GM18526 (cell line): ENCODE measurements around the gene IL16.

Experiments
- POLR2A ChIP-seq: IDR thresholded peaks from 3 replicates; pipeline ENCODE4 v1.6.1; 2011; ENCODE audit not compliant: insufficient read length; ENCODE audit errors: extremely low read depth

Gene IL16

DNA sequence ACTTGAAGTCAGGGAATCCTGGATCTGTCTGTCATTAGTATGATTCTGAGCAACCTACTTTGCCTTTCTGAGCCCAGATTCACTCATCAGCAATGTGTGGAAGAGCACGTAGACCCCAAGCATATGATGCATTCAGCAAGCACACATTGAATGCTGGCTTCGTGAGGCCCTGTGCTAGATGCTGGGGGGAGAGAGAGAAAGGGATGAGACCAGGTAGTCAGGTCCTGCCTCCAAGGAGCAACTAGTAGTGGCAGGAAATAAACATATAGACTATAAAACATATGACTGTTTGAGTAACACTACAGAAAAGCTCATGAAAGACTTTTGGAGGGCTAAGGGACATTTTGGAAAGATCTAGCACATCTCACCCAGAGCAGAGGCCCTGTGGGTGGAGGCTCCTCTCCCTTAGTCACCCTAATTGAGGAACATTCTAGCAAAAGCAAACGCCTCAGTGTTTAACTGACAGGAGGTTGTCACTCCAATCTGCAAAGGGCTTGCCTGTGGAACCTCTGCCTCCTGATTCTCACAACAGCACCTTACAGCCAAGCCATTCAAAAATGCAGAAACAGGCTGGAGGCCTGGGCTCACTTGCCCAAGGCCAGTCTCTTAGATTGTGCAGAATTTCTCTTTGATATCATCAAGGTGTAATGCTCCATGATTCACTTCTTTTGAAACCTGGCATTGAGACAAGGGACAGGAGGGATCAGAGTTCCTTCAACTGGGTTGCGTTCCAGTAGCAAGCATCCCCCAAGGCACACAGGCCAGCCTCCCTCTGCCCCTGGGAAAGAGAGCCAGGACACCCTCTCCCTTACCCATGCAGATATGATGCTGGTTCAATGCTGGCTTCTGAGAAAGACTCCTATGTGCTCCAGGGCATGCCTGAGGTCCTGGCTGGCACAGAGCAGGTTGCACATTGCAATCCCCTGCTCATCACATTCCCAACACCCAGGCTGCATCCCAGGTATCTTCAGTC, 101.2 kb downstream of the IL16 start:
- TF ChIP-seq POLR2A: no peak

DNA sequence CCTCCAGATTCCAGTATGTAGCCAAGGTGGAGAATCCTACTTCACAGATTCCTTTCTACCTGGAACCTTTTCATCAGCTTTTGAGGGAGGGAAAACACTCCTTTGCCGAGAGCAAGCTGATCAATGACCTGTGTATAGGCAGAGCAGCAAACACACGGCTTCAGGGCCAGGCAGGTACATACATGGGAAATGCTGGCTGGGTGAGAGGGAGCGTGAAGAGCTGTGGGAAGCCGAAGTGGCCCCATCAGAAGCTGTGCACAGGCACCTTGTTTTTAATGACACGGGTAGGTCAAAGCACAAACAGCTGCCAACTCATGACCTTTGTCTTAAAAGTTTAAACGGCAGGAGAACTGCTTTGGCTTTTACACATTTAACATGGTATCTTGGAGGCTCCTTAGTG, 101.9 kb downstream of the IL16 start:
- no peak for TF ChIP-seq POLR2A

DNA sequence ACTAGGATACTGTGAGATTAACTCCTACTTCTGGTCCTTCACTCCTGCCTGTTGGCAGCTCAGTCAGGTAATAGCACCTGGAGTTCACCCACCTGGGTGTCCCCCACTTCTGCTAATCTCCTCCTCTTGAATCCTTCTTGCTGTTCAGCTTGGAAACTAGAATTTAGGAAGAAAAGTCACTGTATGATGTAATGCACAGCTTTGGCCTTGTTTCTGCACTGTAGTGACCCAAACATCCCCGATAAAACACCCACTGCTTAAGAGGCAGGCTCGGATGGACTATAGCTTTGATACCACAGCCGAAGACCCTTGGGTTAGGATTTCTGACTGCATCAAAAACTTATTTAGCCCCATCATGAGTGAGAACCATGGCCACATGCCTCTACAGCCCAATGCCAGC, 102.5 kb downstream of the IL16 start:
- TF ChIP-seq POLR2A: no peak

DNA sequence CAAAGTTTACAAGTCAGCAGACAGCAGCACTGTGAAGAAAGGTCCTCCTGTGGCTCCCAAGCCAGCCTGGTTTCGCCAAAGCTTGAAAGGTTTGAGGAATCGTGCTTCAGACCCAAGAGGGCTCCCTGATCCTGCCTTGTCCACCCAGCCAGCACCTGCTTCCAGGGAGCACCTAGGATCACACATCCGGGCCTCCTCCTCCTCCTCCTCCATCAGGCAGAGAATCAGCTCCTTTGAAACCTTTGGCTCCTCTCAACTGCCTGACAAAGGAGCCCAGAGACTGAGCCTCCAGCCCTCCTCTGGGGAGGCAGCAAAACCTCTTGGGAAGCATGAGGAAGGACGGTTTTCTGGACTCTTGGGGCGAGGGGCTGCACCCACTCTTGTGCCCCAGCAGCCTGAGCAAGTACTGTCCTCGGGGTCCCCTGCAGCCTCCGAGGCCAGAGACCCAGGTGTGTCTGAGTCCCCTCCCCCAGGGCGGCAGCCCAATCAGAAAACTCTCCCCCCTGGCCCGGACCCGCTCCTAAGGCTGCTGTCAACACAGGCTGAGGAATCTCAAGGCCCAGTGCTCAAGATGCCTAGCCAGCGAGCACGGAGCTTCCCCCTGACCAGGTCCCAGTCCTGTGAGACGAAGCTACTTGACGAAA, 103.1 kb downstream of the IL16 start:
- TF ChIP-seq POLR2A: no peak

DNA sequence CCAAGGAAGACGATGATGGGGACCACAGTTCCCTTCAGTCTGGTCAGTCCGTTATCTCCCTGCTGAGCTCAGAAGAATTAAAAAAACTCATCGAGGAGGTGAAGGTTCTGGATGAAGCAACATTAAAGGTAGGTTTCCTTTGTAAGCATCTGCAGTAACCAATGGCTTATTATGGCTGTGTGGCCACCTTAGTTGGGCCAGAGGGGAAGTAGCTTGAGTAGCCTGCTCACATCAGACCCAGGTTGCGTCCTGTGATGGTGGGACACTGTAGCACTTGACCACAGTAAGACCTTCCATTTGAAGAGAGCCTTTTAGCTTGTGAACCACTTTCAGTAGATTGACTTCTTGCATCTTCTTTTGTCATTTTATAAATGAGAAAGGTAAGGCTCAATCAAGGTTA, 104.7 kb downstream of the IL16 start:
- TF ChIP-seq POLR2A: no peak

DNA sequence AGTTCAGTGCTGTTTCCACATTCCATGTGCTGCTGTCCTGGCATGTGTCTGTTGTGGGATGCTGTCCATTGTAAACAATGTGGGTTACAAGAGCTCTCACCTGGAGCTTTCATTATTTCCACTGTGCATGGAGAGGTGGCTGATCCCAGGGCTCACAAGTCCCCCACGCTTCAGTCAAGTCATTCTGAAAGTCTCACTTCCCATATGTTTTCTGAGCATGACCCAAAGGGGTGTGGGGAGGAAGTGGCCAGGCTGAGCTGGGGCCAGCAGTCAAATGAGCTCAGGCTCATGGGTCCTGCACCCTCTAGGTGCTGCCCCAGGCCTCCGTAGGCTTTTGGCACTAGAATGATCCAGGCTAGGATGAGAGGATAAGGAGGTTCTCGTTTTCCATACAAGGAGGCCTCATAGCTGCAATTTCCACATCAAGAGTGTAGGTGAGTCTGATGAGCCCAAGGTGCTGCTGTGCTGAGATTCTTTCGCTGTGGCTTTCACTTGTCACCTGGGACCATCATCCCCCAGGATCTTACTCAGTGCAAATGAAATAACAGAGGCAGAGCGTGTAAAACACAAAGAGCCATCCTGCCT, 105.2 kb downstream of the IL16 start:
- no peak for TF ChIP-seq POLR2A

DNA sequence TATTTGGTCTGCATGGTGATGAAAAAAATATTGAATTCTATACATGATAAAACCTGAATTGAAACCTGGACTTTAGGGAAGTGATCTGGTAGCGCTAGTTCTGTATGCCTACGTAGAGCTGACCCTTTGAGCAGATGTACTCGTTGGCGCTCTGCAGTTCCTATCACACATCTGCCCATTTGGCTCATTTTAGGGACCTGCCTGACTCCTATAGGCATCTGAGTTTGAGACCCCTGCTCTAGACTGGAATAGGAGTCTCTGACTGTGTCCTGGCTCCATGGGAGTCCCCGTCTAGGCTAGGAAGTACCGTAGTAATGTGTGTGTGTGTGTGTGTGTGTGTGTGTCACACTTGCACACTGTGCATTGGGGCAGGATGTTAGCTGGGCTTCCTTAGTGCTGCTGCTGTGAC, 106.0 kb downstream of the IL16 start:
- TF ChIP-seq POLR2A: no peak

DNA sequence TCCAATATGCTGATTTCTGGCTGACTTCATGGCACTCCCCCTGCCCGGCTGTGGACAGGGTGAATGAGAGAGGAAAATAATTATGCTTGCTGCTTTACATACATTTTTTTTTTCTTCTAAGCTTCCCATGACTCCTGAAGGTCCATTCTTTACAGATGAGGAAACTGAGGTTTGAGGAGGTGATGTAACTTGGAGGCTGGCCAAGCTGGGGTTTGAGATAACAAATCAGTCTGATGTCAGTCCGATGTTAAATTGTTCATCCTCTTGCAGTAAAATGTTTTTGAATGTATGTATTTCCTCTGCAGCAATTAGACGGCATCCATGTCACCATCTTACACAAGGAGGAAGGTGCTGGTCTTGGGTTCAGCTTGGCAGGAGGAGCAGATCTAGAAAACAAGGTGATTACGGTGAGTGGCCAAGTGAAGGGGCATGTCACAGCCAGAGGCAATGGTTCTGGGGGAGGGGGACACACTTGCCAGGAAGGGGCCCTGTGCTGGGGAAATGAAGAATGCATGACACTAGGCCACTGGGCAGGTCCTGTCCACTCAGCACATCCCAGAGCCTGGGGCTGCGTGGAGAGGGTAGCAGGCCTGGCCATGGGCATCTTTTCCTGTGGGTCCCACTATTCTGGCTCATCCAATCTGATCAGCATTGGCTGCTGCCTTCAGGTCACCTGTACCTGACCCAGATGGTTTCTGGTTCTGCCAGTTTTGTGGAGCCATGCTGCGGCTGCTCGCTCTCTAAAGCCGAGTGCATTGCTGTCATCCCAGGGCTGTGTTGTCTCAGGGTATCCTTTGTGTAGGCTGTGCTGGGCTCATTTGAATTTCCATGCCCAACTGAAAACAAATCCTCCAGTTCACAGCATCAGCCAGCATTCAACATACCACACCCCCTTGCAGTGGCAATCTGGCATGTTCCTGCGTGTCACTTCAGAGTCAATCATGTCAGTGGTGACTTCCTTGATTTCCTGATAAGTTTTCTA, 106.9 kb downstream of the IL16 start:
- TF ChIP-seq POLR2A: no peak

DNA sequence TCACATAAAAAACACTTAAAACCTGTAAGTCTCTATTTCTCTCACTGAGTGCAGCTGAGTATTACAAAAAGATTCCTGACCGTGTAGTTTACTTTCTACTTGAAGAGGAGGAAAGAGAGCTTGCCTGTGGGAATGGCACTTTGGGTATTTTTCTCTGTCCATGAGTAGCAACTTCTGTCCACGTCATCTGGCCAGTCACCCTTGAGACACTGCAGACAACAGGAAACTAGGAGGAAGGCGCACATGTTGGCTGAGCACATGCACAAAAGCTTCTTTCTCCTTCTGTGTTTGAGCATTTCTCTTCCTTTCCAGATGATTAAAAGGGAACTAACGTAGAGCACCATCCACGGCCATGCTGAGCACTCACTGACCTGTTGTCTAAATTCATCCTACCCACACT, 107.5 kb downstream of the IL16 start:
- no peak for TF ChIP-seq POLR2A

DNA sequence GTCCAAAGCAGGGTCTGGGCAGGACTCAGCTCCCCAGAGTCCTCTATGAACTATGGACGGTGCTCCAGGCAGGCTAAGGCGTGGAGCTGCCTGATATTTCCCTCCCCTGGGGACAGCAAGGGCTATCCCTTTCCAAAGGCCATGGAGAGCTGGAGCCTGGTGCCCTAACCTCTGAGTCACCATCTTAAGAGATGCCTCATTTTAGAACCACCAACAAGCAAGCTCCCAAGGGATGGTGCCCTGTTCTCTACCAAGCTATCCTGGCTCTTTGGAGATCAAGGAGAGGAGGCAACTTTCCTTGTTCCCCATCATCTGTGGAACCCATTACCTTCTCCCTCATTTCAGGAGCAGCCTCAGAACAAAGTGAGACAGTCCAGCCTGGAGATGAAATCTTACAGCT, 111.6 kb downstream of the IL16 start:
- no peak for TF ChIP-seq POLR2A

DNA sequence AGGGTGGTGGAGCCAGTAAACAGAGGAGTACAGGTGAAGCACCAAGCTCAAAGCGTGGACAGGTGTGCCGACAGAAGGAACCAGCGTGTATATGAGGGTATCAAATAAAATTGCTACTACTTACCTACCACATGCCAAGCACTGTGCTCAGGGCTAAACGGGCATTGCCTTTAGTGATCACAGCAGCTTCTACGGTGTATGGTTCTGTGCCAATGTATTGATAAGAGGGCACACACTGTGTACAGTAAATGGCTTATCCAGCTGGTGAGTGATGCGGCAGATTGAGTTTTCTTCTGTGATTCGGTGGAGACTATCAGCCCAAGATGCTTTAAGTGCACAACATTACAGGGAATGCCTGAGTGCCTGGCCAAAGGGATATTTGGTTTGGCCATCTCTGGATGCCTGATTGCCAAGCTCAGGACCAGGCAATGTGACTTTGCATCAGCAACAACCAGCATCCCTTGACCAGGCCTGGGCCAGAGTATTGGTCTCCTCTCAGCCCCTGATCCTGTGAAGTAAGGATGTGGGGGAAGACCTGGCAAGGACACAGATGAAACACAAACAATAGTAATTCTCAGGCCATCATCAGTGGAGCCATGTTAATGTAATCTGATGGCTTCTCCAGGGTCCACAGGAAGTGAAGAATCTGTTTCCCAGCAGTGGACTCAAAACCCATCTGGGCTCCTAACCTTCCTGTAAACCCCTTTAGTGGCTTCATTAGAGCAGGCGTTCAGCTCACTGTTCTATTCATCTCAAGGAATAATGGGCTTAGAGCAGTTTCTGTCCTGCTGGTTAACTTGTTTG, 113.2 kb downstream of the IL16 start:
- no peak for TF ChIP-seq POLR2A

DNA sequence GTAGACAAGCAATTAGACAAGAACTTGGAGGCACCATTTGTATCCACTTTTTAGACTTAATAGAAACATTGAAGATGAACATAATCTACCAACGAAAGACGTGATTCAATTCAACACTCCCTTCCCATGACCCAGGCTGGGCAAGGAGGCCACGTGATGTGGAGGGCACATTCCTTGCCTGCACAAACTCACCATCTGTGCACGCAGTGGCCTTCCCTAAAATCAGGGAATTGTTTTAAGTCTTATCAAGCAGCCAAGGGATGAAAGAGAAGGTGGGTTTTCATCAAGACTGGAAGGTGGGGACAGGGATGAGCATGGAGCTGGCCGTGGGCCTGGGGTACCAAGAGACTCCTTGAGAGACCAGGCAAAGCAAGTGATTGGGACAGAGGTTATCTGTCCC, 113.8 kb downstream of the IL16 start:
- no peak for TF ChIP-seq POLR2A

DNA sequence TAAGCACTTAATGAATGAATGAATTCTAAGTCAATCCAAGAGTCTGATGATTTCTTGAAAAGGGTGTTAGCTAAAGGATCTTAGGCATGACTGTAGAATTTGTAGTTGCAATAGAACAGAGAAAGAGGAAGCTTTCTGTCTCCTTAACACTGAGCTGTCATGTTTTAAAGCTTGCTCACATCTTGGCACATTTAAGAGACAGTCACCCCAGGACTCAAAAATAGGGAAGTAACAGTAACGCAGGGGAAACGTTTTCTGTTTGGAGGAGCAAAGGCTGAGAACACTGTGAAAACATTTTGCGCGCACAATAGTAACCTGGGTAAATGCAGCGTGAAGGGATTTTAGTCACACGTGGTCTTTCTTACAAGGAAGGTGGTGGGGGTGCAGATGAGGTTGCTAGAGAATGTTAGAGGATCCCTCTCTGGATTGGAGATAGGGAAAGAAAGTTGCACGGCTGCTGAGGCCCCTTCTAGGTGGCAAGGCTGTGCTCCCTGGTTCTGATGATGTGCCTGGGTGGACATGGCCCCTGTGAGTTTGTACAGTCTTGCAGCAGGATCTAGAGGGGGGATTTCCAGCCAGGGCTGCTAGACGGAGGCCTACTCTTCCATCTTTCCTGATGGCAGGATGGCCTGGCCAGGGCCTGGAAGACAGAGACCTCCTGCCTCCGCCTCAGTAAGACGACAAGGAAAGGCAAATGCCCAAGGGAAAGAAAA, 115.2 kb downstream of the IL16 start:
- no peak for TF ChIP-seq POLR2A
